Right lobe of liver (tissue), 6 donors: ENCODE measurements around the gene BANP. TPM values are rescaled to one million over a fixed set of nuclear protein-coding genes. Genes with fewer than 3 reads are reported as not detected.
"Not testable (repeated sequence)": the region's sequence is repeated elsewhere in the genome, so short reads cannot be mapped to it uniquely, and the experiment has no call there.

Source experiments
- ATAC-seq, 4 donors: fragments of 200-7000 bp; cut with Tn5 transposase; one replicate each; pipeline ENCODE4 v1.9.1; 2020; ENCODE audit warnings: mild to moderate bottlenecking in 4 of 4, moderate library complexity in 4 of 4
- DNase-seq, 3 donors: peaks; one replicate each; pipeline ENCODE4 v3.0.0-alpha.2; 2020
- H3K27ac ChIP-seq, 3 donors: fragments of 200-600 bp; one replicate each; pipeline ENCODE4 v1.8.0; 2022
- H3K27me3 ChIP-seq, 2 donors: fragments of 200-600 bp; one replicate each; pipeline ENCODE4 v1.8.0; 2022
- H3K36me3 ChIP-seq, 4 donors: fragments of 200-600 bp; sonication (generic) in 1 of 4; one replicate each; pipeline versions ENCODE4 v1.5.1 to v1.8.0; 2017 to 2022; ENCODE audit warnings: control low read depth in 1 of 4
- H3K4me1 ChIP-seq, 4 donors: fragments of 200-600 bp; sonication (generic) in 1 of 4; one replicate each; pipeline versions ENCODE4 v1.5.1 to v1.8.0; 2017 to 2022; ENCODE audit warnings: control low read depth in 1 of 4
- H3K4me3 ChIP-seq, 3 donors: fragments of 200-600 bp; one replicate each; pipeline ENCODE4 v1.8.0; 2022
- H3K9me3 ChIP-seq, 4 donors: fragments of 200-600 bp; sonication (generic) in 1 of 4; one replicate each; pipeline versions ENCODE4 v1.5.1 to v1.8.0; 2017 to 2022; ENCODE audit warnings: control low read depth in 1 of 4
- POLR2A ChIP-seq: fragments of 450-650 bp; IDR thresholded peaks from one replicate; pipeline ENCODE4 v1.6.1; 2017; ENCODE audit warnings: antibody characterized with exemption, mild to moderate bottlenecking
- WGBS: methylation state at CpG from one replicate; pipeline ENCODE4 v1.1.6; 2018; ENCODE audit warnings: low coverage, low lambda C conversion rate; ENCODE audit not compliant: insufficient coverage; ENCODE audit errors: missing lambda C conversion rate; 5-methylcytosine and 5-hydroxymethylcytosine counted together
- intact Hi-C, 2 donors: fragments of 100-400 bp; cut with DNase I; formaldehyde crosslinking; loops; one replicate each; pipeline versions ENCODE4 v1.11.2 to v1.14.1; 2022
- total RNA-seq, 6 experiments: library from RNA; depleted of rRNA in 2 of 6; stranded (reverse); fragments of >200 nt in 2 of 6; fragmentation: NEBNext Ultra II Directional in 3 of 6; extraction: Animal tissue kit (Norgen Biotek cat#: 25700) in 3 of 6; gene quantifications; one replicate each; pipeline versions ENCODE4 v1.1.0 to v1.2.4, GENCODE V29; 2016 to 2023
- TF ChIP-seq, protein P1 (sequence below), 4 donors: fragments of 200-600 bp in 3 of 4; fragments of 450-650 bp in 1 of 4; IDR thresholded peaks; one replicate each; pipeline versions ENCODE4 v1.5.1 to v1.8.0; 2016 to 2022; ENCODE audit warnings: antibody characterized with exemption in 4 of 4, mild to moderate bottlenecking in 2 of 4
- donor health status: DM: no; HTN: yes; CAD: no.
- donor health status: DM: no; HTN: no; CAD: no.
- donor health status: DM: no; HTN: no; CAD: no.
- donor health status: DM: no; HTN: yes; CAD: no.
- donor health status: DM: no; HTN: yes; CAD: no.

The BANP gene
- total RNA-seq, 6 experiments from 2014 or later: 11.2 to 20.7 (median 18.8) TPM

DNA sequence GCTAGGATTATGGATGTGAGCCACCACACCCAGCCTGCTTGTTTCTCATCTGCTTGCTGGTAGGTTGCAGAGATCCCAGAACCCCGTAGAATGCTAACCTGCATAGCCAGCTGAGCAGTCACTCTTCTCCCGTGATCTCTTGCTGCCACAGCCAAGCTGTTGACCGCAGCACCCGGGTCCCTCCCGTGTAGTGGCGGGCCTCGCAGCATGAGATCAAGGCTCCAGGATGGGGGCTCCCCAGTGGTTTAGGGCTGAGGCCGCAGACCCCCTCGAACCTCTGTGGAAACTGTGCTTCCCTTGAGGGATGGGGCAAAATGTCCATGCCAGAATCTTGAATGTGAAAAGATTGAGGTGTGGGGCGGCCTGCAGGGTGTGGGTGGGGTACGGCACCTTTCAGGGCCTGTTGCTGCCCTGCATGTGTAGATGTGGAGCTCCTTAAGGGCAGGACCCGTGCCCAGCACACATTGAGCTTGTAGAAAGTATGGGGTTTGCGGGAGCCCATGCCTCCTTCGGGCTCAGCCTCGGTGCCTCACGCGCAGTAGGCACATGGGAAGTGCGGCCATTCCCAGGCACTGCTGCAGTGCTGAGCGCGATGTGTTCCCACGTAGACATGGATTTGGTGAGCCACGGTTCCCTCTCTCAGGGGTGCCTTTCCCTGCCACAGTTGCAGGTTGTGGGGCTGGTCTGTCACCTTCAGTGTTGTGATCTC, 99.9 kb downstream of the BANP start:
- Histone ChIP-seq H3K4me3 (no peak overlapping the region), H3K36me3 (peaks cover 0 to 16% (median 0%) of the 10 kb centered on the region in 4 donors), H3K9me3 (no peaks in the 10 kb centered on the region), H3K27ac (no peak overlapping the region), H3K4me1 (no peaks in the 10 kb centered on the region), H3K27me3 (no peaks in the 10 kb centered on the region)
- intact Hi-C loops: no loop called here
- 84% methylated on average over 3 of the region's 22 CpGs for WGBS
- TF ChIP-seq POLR2A: no peak
- TF ChIP-seq, protein P1, sequence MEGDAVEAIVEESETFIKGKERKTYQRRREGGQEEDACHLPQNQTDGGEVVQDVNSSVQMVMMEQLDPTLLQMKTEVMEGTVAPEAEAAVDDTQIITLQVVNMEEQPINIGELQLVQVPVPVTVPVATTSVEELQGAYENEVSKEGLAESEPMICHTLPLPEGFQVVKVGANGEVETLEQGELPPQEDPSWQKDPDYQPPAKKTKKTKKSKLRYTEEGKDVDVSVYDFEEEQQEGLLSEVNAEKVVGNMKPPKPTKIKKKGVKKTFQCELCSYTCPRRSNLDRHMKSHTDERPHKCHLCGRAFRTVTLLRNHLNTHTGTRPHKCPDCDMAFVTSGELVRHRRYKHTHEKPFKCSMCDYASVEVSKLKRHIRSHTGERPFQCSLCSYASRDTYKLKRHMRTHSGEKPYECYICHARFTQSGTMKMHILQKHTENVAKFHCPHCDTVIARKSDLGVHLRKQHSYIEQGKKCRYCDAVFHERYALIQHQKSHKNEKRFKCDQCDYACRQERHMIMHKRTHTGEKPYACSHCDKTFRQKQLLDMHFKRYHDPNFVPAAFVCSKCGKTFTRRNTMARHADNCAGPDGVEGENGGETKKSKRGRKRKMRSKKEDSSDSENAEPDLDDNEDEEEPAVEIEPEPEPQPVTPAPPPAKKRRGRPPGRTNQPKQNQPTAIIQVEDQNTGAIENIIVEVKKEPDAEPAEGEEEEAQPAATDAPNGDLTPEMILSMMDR (IDR thresholded peaks at IDR 0.05): no peak
- DNase-seq (no peak), ATAC-seq (no peak)

DNA sequence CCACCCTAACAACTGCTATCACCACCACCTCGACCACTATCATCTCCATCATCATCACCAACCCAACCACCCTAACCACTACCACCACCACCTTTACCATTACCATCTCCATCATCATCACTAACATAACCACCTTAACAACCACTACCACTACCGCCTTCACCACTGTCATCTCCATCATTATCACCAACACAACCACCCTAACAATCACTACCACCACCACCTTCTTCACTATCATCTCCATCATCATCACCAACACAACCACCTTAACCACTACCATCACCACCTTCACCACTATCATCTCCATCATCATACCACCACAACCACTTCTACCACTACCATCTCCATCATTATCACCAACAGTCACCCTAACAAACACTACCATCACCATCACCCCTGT, 101.4 kb downstream of the BANP start:
- Histone ChIP-seq H3K36me3 (peaks cover 0 to 16% (median 0%) of the 10 kb centered on the region in 4 donors), H3K27me3 (no peaks in the 10 kb centered on the region), H3K27ac (no peak overlapping the region), H3K4me3 (no peak overlapping the region), H3K4me1 (no peaks in the 10 kb centered on the region), H3K9me3 (no peaks in the 10 kb centered on the region)
- intact Hi-C loops: no loop called here
- ATAC-seq (no peak), DNase-seq (no peak)
- WGBS: 64% methylated on average over 2 of the region's 2 CpGs
- TF ChIP-seq POLR2A: no peak
- TF ChIP-seq, protein P1 (IDR thresholded peaks at IDR 0.05): no peak

DNA sequence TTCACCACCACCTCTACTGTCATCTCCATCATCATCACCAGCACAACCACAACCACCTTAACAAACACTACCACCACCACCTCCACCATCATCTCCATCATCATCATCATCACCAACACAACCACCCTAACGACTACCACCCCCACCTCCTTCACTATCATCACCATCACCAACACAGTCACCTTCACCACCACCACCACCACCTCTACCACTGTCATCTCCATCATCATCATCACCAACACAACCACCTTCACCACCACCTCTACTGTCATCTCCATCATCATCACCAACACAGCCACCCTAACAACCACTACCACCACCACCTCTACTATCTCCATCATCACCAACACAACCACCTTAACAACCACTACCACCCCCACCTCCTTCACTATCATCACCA, 102.2 kb downstream of the BANP start:
- intact Hi-C loops, H3K4me3 ChIP-seq, H3K9me3 ChIP-seq, H3K27ac ChIP-seq, ATAC-seq, H3K4me1 ChIP-seq, H3K27me3 ChIP-seq, DNase-seq: not testable (repeated sequence)
- peaks cover 0 to 14% (median 0%) of the 10 kb centered on the region in 4 donors for H3K36me3 ChIP-seq
- WGBS: 100% methylated on average over 1 of the region's 1 CpG

GRCh38 chr16:88055356-88055755, 104.1 kb downstream of the BANP start:
- no peak overlapping the region for H3K27ac ChIP-seq
- WGBS: 97% methylated on average over 7 of the region's 7 CpGs
- peaks cover 0 to 12% (median 0%) of the 10 kb centered on the region in 4 donors for H3K36me3 ChIP-seq
- DNase-seq (no peak), ATAC-seq (no peak)
- no peak overlapping the region for H3K4me3 ChIP-seq
- no peaks in the 10 kb centered on the region for H3K27me3 ChIP-seq
- intact Hi-C loops: no loop called here
- TF ChIP-seq, protein P1 (IDR thresholded peaks at IDR 0.05): no peak
- TF ChIP-seq POLR2A: no peak
- H3K4me1 ChIP-seq: no peaks in the 10 kb centered on the region
- no peaks in the 10 kb centered on the region for H3K9me3 ChIP-seq

DNA sequence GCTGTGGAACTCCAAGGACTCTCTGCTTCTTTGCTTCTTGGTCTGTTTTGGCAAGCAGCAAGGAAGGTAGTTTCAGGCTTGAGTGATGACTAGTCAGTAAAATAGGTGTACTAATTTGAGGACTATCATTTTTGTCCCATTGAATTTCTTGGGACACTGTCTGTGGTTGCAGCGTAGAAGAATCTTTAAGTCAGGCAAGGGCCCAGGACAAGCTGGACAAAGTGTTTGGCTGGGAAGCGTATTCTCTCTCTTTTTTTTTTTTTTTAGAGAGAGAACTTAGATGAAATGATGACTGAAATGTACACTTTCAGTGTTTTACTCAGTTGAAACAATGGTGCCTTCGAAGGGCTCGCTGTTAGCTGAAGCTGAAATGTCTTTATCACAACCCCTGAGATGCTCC, 105.0 kb downstream of the BANP start:
- TF ChIP-seq, protein P1 (IDR thresholded peaks at IDR 0.05): no peak
- no peak for TF ChIP-seq POLR2A
- DNase-seq (no peak), ATAC-seq (no peak)
- intact Hi-C loops: no loop called here
- Histone ChIP-seq H3K9me3 (no peaks in the 10 kb centered on the region), H3K27me3 (no peaks in the 10 kb centered on the region), H3K4me3 (no peak overlapping the region), H3K36me3 (peaks cover 0 to 14% (median 0%) of the 10 kb centered on the region in 4 donors), H3K27ac (no peak overlapping the region), H3K4me1 (no peaks in the 10 kb centered on the region)
- WGBS: 95% methylated on average over 4 of the region's 4 CpGs
